ENCODE results near the gene SMARCE1.

The SMARCE1 gene

DNA sequence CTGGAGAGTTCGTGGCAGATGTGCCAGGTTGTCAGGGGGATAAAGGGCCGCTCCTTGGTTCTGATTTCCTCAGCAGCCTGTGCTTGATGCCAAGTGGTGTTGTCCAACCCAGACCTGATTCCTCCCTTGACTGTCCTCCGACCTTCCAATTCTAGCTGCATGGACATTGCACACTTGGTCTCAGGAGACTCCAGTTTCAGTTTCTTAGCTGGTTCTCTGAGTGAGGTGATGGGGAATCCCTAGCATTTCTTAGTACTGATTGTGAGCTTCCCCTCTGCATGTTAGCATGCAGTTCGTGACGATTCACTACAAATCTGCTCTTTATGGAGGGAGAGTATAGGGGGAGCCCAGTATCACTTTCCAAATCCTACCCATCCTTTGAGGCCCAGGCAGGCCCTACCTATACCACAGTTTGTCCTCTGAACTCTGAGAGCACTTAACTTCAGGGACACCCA is 70.0 kb downstream of the SMARCE1 start:
- no peak for DNase-seq

DNA sequence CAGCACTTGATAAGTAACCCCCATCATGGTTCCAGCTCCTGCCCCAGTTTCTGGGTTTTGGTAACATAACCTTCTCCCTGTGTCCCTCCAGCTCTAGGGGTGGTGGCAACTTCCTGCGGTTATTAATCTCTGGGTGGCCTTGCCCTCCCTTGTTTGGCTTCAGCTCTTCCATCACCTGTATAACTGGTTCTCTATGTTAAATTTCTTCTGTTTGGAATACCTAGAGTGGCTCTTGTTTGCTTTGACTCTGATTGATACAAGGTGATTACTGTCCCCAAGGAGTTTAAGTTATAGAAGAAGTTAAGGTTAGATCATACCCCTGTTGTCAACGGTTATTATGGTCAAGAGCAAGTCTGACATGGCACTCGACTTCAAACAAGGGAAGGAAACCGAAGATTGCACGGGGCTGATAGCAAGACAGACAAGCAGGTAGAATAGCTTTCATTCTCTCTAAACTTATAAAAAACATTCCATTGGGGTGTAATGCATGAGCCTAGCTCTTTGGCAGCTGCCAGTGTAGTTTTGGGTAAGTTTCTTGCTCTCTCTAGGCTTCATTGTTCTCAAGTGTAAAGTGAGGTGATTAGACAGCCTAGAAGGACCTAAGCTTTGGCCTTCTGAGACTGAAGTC is 71.4 kb downstream of the SMARCE1 start:
- no peak for DNase-seq

All from NCI-H2029 (cell line).